IPS-18c (cell line): ENCODE results near the gene TSPYL4.
"Not testable (repeated sequence)": the region's sequence is repeated elsewhere in the genome, so short reads cannot be mapped to it uniquely, and the experiment has no call there.

ENCODE experiments used
- H3K4me3 ChIP-seq: 2 replicates; pipeline ENCODE4 v1.7.0; 2013; ENCODE audit warnings: low read depth, mild to moderate bottlenecking, low read length, moderate library complexity; ENCODE audit not compliant: insufficient read depth
- H3K9me3 ChIP-seq: one replicate; pipeline ENCODE4 v1.6.1; 2013; ENCODE audit warnings: mild to moderate bottlenecking, low read length, moderate library complexity; ENCODE audit not compliant: control insufficient read depth, insufficient read depth

The TSPYL4 gene

DNA sequence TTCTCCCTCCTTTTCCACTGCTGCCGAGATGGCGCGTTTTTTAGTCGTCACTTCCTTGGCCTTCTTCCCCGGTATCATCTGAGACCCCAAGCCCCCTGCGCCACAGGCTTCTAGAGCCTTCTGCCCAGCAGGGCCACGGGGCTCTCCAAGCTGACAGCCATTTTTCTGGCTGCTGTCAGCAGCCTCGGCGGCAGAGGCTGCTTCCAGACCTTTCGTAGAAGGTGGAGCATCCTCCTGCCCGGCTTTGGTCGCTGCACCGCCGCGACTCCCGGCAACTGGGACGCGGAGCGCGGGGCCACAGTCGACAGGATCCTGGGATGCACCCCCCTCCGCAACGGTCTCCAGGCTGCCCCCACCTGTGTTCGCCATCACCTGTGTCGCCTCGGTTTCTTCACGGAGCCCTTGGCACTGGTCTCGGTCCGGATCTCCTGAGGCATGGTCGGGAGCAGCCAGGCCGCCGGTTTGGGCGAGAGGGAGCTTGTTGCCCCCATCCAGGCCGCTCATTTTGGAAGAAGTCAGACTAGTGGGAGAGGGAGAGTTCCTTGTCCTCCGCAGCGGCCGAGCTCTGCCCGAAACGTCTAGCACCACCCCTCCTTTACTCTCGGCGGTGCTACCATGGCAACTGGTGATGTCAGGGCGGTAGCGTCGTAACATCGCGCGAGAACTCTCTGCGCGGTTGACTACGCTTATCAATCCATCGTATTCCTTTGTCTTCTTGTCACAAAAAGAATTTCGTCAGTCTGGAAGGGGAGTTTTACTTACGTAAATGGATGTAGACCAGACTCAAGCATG lies at the start of gene TSPYL4:
Gene TSPYL4, minus strand, starts transcription at position 571 of the 792 bp plus-strand sequence. Its CDS starts 67 bp downstream, at position 504.
- Histone ChIP-seq H3K9me3 (no peaks in the 10 kb centered on the region), H3K4me3 (peak within 1 kb of the TSS; percentile 83)

DNA sequence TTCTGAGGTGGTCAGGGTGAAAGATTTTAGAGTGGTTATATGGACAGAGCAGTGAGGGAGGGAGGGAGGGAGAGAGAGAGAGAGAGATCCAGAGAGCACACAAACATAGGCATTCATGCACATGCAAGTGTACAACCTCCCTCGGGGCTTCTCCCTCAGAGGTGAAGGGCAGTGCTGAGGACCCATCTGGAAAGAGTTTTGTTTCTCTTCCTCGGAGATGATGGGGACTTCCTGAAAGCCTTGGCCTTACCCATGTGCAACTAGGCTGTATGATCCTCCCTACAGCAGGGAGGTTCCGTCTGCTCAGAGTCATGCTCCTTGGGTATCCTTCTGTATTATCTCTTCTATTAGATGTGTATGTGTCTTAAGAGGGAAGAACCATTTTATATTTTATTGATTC lies 47.2 kb upstream of the TSPYL4 start:
- Histone ChIP-seq H3K9me3 (no peaks in the 10 kb centered on the region), H3K4me3 (no peak overlapping the region)

DNA sequence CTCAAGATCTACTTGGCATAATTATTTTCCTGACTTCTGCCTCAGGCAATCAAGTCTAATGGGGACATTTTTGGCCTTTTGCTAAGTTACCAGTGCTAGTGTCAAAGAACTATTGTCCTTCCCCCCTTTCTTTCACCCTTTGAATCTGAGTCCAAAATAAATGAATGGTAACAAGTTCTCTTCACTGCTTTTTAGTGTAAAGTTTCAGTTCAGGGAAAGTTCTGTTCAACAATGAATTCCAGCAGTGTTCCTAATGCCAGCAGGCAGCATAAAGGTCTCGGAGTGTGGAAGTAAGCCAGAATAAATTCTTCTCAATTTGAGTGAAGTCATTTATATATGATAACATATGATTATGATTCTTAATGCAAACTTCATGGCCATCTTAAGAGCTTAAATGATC lies 46.7 kb upstream of the TSPYL4 start:
- H3K4me3 ChIP-seq: no peak overlapping the region

DNA sequence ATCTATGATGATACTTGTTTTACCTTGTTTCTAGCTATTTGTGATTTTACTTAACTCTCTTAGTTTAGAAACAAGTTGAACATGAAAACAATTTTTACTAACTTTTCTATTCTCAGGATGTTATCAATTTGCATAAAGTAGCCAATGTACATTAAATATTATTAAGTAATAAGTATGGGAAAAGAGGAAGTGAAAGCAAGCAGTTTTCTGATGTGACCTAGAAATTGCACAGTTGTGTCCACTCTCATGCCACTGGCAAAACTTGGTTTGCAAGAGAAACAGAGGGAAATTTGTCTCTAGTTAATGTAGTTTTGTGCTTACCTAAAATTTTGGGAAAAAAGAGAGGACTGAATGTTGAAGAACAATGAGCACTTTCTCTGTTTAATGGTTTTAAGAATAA lies 45.1 kb upstream of the TSPYL4 start:
- H3K4me3 ChIP-seq: no peak overlapping the region

More for the DNA sequence above, 46.7 kb upstream of the TSPYL4 start:
- no peaks in the 10 kb centered on the region for H3K9me3 ChIP-seq

DNA sequence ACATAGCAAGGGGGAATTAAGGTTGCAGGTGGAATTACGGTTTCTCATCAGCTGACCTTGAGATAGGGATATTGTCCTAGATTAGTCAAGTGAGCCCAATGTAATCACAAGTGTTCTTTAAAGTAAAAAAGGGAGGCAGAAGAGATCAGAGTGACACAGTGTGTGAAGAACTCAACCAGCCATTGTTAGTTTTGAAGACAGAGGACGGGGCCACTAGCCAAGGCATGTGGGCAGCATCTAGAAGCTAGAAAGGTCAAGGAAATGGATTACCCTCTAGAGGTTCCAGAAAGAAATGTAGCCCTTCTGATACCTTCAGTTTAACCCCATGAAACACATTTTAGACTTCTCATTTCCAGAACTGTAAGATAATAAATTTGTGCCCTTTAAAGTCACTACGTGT lies 44.4 kb upstream of the TSPYL4 start:
- Histone ChIP-seq H3K4me3 (no peak overlapping the region), H3K9me3 (no peaks in the 10 kb centered on the region)

More for the DNA sequence above, 45.1 kb upstream of the TSPYL4 start:
- H3K9me3 ChIP-seq: no peaks in the 10 kb centered on the region

DNA sequence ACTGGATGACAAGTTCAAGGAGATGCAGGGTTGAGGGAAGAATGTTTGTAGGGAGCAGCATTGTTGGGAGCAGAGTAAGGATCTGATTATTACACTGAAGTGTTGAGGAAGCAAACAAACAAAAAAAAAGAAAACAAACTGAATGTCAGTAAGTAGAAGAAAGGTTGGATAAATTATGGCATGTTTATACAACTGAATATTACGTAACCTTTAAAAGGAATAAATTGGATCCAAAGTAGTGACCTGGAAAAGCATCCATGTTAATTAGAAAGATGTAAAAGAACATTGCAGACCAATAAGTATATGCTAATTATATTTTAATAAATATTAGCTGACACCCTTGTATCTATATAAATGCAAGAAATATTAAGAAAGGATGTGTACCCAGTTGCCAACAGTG lies 38.7 kb upstream of the TSPYL4 start:
- H3K9me3 ChIP-seq: no peaks in the 10 kb centered on the region
- no peak overlapping the region for H3K4me3 ChIP-seq

DNA sequence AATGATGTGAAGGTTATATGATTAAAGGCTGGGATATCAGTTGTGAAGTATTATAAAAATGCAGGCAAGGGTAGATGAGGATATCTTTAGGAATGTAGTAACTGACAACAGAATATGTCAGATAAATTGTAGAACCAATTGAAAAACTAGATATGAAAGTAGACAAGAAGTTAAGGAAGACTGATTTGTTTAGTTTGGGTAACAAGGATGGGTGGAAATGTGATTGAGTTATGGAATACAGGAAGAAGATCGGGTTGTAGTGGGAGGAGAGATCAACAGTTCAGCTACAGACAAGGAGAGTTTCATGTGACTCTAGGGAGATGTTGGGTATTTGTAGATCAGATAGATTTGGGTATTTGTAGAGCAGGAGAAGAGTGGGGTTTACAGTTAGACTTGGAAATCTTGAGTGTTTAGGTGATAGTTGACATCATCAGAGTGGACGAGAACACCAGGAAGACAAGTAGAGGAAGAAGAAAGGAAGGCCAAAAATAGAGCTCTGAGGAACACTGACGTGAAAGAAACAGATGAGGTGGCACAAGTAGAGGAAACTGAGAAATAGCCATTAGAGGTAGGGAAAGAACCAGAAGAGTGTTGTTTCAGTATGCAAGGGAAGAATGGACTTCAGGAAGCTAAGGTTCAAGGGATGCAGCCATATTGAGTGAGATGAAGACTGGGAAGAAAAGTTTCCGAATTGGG lies 38.0 kb upstream of the TSPYL4 start:
- Histone ChIP-seq H3K4me3 (no peak overlapping the region), H3K9me3 (no peaks in the 10 kb centered on the region)

DNA sequence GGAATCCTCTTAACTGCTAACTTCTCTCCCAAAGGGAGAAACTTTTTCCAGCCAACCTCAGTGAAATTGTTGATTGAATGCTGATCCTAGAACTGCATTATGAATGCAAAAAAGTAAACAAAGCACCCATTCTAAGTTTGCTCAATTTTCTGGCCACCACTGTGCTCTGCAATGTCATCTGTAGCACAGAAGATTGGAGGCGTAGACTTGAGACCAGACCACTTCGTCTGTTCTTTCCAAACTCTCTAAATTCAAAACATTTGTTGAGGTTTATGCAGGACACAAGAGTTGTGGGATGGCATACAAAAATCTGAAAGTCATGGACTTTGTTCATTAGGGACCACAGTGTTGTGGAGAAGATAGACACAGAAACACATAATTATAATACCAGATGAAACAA lies 36.9 kb upstream of the TSPYL4 start:
- H3K4me3 ChIP-seq: no peak overlapping the region

DNA sequence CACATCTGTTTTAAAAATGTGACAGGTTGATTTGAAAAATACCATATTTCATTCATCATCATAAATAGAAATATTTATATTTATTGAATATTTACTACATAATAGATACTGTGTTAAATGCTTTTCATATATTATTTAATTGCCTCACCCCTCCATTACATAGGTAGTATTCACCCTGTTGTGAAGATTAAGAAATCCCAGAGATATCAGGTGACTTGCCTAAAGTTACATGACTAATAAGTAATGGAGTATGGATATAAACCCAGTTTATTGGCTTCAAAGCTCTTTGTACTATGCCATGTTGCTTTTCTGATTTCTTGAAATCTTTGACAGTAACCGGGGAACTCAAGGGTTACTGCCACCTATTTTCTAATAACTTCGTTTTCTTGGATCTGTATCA lies 36.0 kb upstream of the TSPYL4 start:
- Histone ChIP-seq H3K9me3 (no peaks in the 10 kb centered on the region), H3K4me3 (no peak overlapping the region)

More for the DNA sequence above, 36.9 kb upstream of the TSPYL4 start:
- no peaks in the 10 kb centered on the region for H3K9me3 ChIP-seq

DNA sequence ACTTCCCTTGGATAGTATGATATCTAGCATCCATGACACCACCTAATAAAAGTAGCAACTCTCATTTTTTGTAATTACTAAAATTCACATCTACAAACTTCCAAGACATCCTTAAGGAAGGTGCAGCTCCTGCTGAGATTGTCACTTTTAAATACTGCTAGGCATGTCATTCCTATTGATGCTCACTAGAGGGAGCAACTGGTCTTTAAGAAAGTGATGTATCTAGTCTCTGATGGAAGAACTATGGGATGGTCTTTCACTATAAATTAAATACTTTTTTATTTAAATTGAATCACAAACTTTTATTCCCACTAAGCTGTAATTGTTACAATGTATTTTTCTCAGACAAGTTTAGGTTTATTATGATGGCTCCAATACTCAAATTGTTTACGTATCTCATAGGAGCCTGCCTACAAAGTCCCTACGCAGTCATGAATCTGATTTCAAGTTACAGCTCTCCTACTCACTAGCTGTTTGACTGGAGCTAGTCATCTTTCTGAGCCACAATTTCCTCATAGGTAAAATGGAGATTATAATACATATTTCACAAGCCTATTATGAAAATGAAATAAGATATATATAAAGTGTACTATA lies 33.9 kb upstream of the TSPYL4 start:
- Histone ChIP-seq H3K4me3 (no peak overlapping the region), H3K9me3 (no peaks in the 10 kb centered on the region)

DNA sequence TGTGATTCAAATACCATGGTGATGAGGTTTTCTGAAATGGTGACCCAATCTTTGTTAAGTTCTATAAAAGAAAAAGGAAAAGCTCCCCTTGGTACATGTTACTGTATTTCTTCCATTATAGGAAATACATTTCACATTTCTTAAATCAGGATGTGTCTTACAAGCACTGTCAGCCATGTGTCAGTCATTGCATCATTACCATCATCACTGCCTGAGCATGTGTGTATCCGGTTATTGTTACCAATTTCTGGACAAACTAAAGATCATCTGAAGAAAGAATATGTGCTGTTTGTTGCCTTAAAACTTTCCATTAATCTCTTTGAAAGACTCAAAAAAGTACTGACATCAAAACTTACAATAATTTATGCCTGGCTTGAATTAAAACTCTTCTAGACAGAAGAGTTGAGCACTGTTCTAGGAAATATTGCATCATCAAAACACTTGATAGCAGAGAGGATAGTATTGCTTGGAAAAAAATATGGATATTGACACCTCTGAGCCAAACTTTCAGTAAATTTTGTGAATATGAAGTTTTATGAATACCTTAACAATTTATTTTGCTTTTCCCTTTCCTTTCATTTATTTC lies 33.0 kb upstream of the TSPYL4 start:
- Histone ChIP-seq H3K9me3 (no peaks in the 10 kb centered on the region), H3K4me3 (no peak overlapping the region)

DNA sequence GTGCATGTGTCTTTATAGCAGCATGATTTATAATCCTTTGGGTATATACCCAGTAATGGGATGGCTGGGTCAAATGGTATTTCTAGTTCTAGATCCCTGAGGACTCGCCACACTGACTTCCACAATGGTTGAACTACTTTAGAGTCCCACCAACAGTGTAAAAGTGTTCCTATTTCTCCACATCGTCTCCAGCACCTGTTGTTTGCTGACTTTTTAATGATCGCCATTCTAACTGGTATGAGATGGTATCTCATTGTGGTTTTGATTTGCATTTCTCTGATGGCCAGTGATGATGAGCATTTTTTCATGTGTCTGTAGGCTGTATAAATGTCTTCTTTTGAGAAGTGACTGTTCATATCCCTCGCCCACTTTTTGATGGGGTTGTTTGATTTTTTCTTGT lies 31.1 kb upstream of the TSPYL4 start:
- not testable (repeated sequence) for H3K4me3 ChIP-seq, H3K9me3 ChIP-seq

DNA sequence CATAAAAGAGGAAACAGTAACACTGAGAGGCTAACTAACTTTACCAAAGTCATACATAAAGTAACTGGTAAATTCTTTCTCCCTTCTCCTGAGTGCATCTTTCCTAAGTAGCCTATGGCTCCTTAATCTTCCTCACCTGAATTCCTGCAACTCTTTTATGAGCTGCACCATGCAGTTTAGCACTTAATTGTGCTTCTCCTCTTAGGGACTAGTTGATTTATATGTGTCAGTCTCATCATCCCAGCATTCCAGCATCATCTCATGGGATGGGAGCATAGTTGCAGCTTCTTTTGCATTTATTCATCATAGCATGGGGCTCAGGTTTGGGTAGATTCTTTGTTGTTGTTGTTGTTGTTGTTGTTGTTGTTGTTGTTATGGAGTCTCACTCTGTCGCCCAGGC lies 29.3 kb upstream of the TSPYL4 start:
- Histone ChIP-seq H3K4me3 (no peak overlapping the region), H3K9me3 (no peaks in the 10 kb centered on the region)

DNA sequence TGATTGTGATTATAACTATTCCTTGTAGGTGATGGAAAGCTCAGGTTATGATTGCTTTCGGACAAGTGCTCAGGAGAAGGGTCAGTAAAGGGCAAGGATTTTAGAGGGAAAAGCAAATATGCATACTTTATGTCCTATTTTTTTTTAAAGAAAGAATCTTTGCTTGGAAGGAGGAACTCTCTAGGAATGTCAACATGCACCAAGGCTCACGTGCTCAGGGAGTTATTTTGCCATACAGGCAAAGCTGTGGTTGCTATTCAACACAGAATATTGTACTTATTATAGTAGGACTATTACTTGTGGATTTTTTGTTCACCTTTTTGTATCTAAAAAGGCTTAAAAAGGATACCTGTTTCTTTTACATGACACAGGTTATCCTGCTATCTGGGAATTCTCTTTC lies 28.8 kb upstream of the TSPYL4 start:
- Histone ChIP-seq H3K4me3 (no peak overlapping the region), H3K9me3 (no peaks in the 10 kb centered on the region)

DNA sequence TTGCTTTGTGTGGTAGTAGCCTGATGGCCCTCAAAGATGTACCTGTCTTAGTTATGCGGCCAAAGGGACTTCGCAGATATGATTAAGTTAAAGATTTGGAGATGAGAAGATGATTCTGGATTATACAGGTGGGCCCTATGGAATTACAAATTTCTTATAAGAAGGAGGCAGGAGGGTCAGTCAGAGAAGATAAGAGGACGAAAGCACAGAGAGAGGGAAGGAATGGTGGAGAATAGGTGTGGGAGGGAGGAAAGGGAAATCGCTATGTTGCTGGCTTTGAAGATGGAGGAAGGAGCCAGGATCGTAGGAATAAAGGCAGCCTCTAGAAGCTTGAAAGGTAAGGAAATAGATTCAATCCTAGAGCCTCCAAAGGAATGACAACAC lies 27.1 kb upstream of the TSPYL4 start:
- H3K4me3 ChIP-seq: peak overlapping the region; percentile 97; the same call in 1 of the 2 replicates
- H3K9me3 ChIP-seq: no peaks in the 10 kb centered on the region

DNA sequence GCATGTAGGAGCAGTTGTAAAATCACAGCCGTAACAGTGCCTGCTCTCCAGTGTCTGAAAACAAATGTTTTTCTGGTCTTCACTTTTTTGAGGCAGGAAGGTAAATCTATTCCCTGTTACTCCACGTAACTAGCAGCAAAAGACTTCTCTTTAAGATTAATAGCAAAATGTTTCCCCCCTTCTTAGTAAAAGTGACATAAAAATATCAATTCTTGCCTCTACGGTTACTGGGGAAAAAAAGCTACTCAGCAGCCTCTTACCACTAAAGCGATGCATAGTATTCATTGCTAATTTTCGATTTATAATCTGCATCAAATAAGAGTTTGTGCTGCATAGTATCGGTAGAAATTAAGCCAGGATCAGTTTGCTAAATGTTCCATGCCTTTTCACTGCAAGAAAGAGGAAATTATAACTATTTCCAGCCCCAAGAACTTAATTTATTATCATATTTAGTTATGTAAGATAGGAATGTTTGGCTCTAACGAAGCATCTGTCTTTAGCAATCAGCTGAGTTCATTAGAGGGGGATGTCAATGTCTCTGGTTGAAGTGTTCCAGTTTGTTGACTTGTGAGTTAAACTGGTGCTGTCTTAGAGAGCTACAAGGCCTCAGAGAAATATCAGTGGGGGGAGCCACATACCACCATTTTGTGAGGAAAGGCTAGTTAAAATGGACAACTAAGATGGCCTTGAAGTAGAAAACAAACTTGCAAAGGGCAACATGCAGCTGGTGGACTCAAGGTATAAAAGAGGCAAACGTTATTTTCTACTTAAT lies 26.5 kb upstream of the TSPYL4 start:
- peak overlapping the region; percentile 97 for H3K4me3 ChIP-seq
- H3K9me3 ChIP-seq: no peaks in the 10 kb centered on the region
